ENCODE measurements around the gene UPF3A.

DNA sequence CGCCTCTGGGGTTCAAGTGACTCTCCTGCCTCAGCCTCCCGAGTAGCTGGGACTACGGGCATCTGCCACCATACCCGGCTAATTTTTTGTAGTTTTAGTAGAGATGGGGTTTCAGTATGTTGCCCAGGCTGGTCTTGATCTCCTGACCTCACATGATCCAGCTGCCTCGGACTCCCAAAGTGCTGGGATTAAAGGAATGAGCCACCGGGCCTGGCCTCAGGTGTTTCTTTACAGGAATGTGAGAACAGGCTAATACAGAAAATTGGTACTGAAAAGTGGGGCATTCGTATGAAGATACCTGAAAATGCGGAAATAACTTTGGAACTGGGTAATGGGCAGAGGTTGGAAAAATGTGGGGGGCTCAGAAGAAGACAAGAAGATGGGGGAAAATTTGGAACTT is 49.5 kb upstream of the UPF3A start:
- TF ChIP-seq, protein P1, sequence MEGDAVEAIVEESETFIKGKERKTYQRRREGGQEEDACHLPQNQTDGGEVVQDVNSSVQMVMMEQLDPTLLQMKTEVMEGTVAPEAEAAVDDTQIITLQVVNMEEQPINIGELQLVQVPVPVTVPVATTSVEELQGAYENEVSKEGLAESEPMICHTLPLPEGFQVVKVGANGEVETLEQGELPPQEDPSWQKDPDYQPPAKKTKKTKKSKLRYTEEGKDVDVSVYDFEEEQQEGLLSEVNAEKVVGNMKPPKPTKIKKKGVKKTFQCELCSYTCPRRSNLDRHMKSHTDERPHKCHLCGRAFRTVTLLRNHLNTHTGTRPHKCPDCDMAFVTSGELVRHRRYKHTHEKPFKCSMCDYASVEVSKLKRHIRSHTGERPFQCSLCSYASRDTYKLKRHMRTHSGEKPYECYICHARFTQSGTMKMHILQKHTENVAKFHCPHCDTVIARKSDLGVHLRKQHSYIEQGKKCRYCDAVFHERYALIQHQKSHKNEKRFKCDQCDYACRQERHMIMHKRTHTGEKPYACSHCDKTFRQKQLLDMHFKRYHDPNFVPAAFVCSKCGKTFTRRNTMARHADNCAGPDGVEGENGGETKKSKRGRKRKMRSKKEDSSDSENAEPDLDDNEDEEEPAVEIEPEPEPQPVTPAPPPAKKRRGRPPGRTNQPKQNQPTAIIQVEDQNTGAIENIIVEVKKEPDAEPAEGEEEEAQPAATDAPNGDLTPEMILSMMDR (conservative IDR thresholded peaks at IDR 0.05) = no peak
- TF ChIP-seq ZFX (IDR thresholded peaks at IDR 0.05) = no peak
